Breast epithelium (tissue), 4 donors: ENCODE results near the gene ZNF678. TPM values are rescaled to one million over a fixed set of nuclear protein-coding genes. Genes with fewer than 3 reads are reported as not detected.

Experiments
- DNase-seq, 2 donors: peaks; one replicate each; pipeline ENCODE4 v3.0.0-alpha.2; 2019; ENCODE audit warnings: low spot score in 2 of 2
- H3K27ac ChIP-seq, 2 donors: fragments of 200-600 bp; sonication (generic) in 1 of 2; one replicate each; pipeline ENCODE4 v1.5.1; 2016 to 2019; ENCODE audit warnings: mild to moderate bottlenecking in 1 of 2
- H3K27me3 ChIP-seq, 2 donors: fragments of 200-600 bp; sonication (generic) in 1 of 2; one replicate each; pipeline versions ENCODE4 v1.5.1 to v1.6.0; 2017 to 2019; ENCODE audit warnings: control low read depth in 1 of 2, mild to moderate bottlenecking in 1 of 2
- H3K36me3 ChIP-seq: fragments of 200-600 bp; one replicate; pipeline ENCODE4 v1.5.1; 2019
- H3K4me1 ChIP-seq, 2 donors: fragments of 200-600 bp; sonication (generic); one replicate each; pipeline ENCODE4 v1.5.1; 2016 to 2019; ENCODE audit warnings: control low read depth in 1 of 2
- H3K4me3 ChIP-seq, 3 donors: fragments of 200-600 bp; sonication (generic); 1 replicate in 2 of 3; 2 replicates in 1 of 3; pipeline ENCODE4 v1.5.1; 2016 to 2019; ENCODE audit warnings: mild to moderate bottlenecking in 3 of 3, moderate library complexity in 2 of 3
- H3K9me3 ChIP-seq, 2 donors: fragments of 200-600 bp; sonication (generic) in 1 of 2; one replicate each; pipeline ENCODE4 v1.5.1; 2016 to 2019; ENCODE audit warnings: control low read depth in 1 of 2
- POLR2A ChIP-seq: fragments of 450-650 bp; IDR thresholded peaks from one replicate; pipeline ENCODE4 v1.6.1; 2016; ENCODE audit warnings: antibody characterized with exemption, mild to moderate bottlenecking, moderate library complexity
- POLR2AphosphoS5 ChIP-seq, 3 donors: sonication (generic); formaldehyde crosslinking; IDR thresholded peaks; one replicate each; pipeline ENCODE4 v1.6.1; 2017; ENCODE audit warnings: antibody characterized with exemption in 3 of 3
- intact Hi-C: fragments of 100-400 bp; cut with DNase I; formaldehyde crosslinking; loops from one replicate; pipeline ENCODE4 v1.15.1; 2023; ENCODE audit warnings: low total_unique reads
- total RNA-seq, 3 donors: library from RNA; depleted of rRNA; stranded (reverse); fragments of >200 nt; gene quantifications; one replicate each; pipeline ENCODE4 v1.1.0, GENCODE V29; 2016
- TF ChIP-seq, protein P1 (sequence below), 3 donors: fragments of 450-650 bp; IDR thresholded peaks; one replicate each; pipeline ENCODE4 v1.5.1; 2016 to 2017; ENCODE audit warnings: antibody characterized with exemption in 3 of 3, mild to moderate bottlenecking in 3 of 3, moderate library complexity in 3 of 3

ZNF678 gene
- total RNA-seq, 3 donors from 2014 or later, result 8.5 to 19.8 (median 12.8) TPM

DNA sequence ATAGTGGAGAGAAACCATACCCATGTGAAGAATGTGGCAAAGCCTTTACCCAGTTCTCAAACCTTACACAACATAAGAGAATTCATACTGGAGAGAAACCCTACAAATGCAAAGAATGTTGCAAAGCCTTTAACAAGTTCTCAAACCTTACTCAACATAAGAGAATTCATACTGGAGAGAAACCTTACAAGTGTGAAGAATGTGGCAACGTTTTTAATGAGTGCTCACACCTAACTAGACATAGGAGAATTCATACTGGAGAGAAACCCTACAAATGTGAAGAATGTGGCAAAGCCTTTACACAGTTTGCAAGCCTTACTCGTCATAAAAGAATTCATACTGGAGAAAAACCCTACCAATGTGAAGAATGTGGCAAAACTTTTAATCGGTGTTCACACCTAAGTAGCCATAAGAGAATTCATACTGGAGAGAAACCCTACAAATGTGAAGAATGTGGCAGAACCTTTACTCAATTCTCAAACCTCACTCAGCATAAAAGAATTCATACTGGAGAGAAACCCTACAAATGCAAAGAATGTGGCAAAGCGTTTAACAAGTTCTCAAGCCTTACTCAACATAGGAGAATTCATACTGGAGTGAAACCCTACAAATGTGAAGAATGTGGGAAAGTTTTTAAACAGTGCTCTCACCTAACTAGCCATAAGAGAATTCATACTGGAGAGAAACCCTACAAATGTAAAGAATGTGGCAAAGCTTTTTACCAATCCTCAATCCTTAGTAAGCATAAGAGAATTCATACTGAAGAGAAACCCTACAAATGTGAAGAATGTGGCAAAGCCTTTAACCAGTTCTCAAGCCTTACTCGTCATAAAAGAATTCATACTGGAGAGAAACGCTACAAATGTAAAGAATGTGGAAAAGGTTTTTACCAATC, 91.7 kb downstream of the ZNF678 start:
- intact Hi-C loops, result no loop called here
- no peak for DNase-seq
- Histone ChIP-seq H3K27ac (no peak overlapping the region), H3K4me1 (no peaks in the 10 kb centered on the region), H3K27me3 (no peaks in the 10 kb centered on the region), H3K4me3 (no peak overlapping the region), H3K36me3 (peaks cover 15% of the 10 kb centered on the region), H3K9me3 (peaks cover 72 to 99% of the 10 kb centered on the region in 2 donors)
- TF ChIP-seq POLR2A (no peak), POLR2AphosphoS5 (IDR thresholded peaks at IDR 0.05) (no peak)
- TF ChIP-seq, protein P1, sequence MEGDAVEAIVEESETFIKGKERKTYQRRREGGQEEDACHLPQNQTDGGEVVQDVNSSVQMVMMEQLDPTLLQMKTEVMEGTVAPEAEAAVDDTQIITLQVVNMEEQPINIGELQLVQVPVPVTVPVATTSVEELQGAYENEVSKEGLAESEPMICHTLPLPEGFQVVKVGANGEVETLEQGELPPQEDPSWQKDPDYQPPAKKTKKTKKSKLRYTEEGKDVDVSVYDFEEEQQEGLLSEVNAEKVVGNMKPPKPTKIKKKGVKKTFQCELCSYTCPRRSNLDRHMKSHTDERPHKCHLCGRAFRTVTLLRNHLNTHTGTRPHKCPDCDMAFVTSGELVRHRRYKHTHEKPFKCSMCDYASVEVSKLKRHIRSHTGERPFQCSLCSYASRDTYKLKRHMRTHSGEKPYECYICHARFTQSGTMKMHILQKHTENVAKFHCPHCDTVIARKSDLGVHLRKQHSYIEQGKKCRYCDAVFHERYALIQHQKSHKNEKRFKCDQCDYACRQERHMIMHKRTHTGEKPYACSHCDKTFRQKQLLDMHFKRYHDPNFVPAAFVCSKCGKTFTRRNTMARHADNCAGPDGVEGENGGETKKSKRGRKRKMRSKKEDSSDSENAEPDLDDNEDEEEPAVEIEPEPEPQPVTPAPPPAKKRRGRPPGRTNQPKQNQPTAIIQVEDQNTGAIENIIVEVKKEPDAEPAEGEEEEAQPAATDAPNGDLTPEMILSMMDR (IDR thresholded peaks at IDR 0.05), result no peak

GRCh38 chr1:227661495-227661894, 98.1 kb downstream of the ZNF678 start:
- intact Hi-C loops, result no loop called here
- no peaks in the 10 kb centered on the region for H3K4me1 ChIP-seq
- no peak for DNase-seq
- TF ChIP-seq POLR2A, result no peak
- TF ChIP-seq, protein P1 (IDR thresholded peaks at IDR 0.05), result no peak
- no peak for TF ChIP-seq POLR2AphosphoS5 (IDR thresholded peaks at IDR 0.05)
- no peak overlapping the region for H3K27ac ChIP-seq
- peaks cover 82 to 99% of the 10 kb centered on the region in 2 donors for H3K9me3 ChIP-seq
- H3K4me3 ChIP-seq, result no peak overlapping the region
- H3K36me3 ChIP-seq, result no peaks in the 10 kb centered on the region
- no peaks in the 10 kb centered on the region for H3K27me3 ChIP-seq

GRCh38 chr1:227662933-227663332, 99.6 kb downstream of the ZNF678 start:
- Histone ChIP-seq H3K9me3 (peaks cover 78 to 99% of the 10 kb centered on the region in 2 donors), H3K27me3 (no peaks in the 10 kb centered on the region), H3K4me3 (no peak overlapping the region), H3K36me3 (no peaks in the 10 kb centered on the region), H3K27ac (no peak overlapping the region), H3K4me1 (no peaks in the 10 kb centered on the region)
- DNase-seq, result no peak
- no peak for TF ChIP-seq POLR2AphosphoS5 (IDR thresholded peaks at IDR 0.05)
- TF ChIP-seq POLR2A, result no peak
- TF ChIP-seq, protein P1 (IDR thresholded peaks at IDR 0.05), result no peak
- intact Hi-C loops, result no loop called here

DNA sequence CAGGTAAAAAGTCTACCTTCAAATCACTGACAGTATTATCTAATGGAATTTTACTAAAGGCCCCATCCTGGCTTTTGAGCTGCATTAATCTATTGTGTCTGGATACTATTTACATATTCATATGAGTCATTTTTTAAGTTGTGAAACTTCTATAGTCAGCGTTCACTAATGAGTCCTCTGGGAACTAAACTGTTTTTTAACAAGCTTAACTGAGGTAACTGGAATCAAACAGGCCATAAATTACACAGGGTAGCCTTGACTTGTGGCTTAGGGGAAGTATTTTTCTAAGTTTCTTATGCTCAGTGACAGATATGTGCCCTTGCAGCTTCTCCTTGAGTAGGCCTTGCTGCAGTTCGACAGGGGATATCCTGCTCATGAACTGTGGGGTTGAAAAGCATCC, 102.9 kb downstream of the ZNF678 start:
- Histone ChIP-seq H3K9me3 (peaks cover 92 to 100% of the 10 kb centered on the region in 2 donors), H3K36me3 (no peaks in the 10 kb centered on the region), H3K27me3 (no peaks in the 10 kb centered on the region), H3K27ac (no peak overlapping the region), H3K4me3 (no peak overlapping the region), H3K4me1 (no peaks in the 10 kb centered on the region)
- intact Hi-C loops, result no loop called here
- TF ChIP-seq, protein P1 (IDR thresholded peaks at IDR 0.05), result no peak
- TF ChIP-seq POLR2A (no peak), POLR2AphosphoS5 (IDR thresholded peaks at IDR 0.05) (no peak)
- DNase-seq, result no peak

- H3K4me3 ChIP-seq, result no peak overlapping the region
- intact Hi-C loops, result no loop called here
- H3K27me3 ChIP-seq, result no peaks in the 10 kb centered on the region
- DNase-seq, result no peak
- no peaks in the 10 kb centered on the region for H3K36me3 ChIP-seq
- TF ChIP-seq POLR2A, result no peak
- TF ChIP-seq, protein P1 (IDR thresholded peaks at IDR 0.05), result no peak
- H3K4me1 ChIP-seq, result no peaks in the 10 kb centered on the region
- peaks cover 66 to 96% of the 10 kb centered on the region in 2 donors for H3K9me3 ChIP-seq
- H3K27ac ChIP-seq, result no peak overlapping the region
Observed at GRCh38 chr1:227673441-227673840, 110.1 kb downstream of the ZNF678 start.
